Dermis lymphatic vessel endothelial cell (primary cell): ENCODE results near the gene TUBE1. TPM values are rescaled to one million over a fixed set of nuclear protein-coding genes. Genes with fewer than 3 reads are reported as not detected.

Source experiments
- total RNA-seq: library from RNA; depleted of rRNA; stranded (reverse); fragments of >200 nt; gene quantifications from 2 replicates; pipeline ENCODE4 v1.2.1, GENCODE V29; 2014

The TUBE1 gene
- 9.0 and 12.9 TPM in 2 replicates for total RNA-seq

GRCh38 chr6:112087136-112087911 is at the start of gene TUBE1, which contains the start of gene FAM229B:
TUBE1 (minus strand) TSS chr6:112087482; CDS start chr6:112087434, 48 bp downstream.
FAM229B (plus strand) TSS chr6:112087591; CDS start chr6:112099284, 11,693 bp downstream.

GRCh38 chr6:112054001-112054400 is 33.3 kb downstream of the TUBE1 start, which contains the start of gene CCN6:
CCN6 (plus strand) TSS chr6:112054104; CDS start chr6:112054358, 254 bp downstream.

Other genes with a start within 250 kb of the TUBE1 start
- 94.7 and 101 TPM in 2 replicates for gene FYN, start 214.0 kb downstream of the TUBE1 start, total RNA-seq
- not detected in 2 replicates for gene CCN6, start 33.4 kb downstream of the TUBE1 start, total RNA-seq
- 6.8 and 11.8 TPM in 2 replicates for gene FAM229B, start 109 bp upstream of the TUBE1 start, total RNA-seq
- 525 and 536 TPM in 2 replicates for gene LAMA4, start 167.1 kb upstream of the TUBE1 start, total RNA-seq